GM12878 (cell line): ENCODE results near the gene SPOP. TPM values are rescaled to one million over a fixed set of nuclear protein-coding genes. Genes with fewer than 3 reads are reported as not detected.

ENCODE experiments used
- ATAC-seq: fragments of 200-7000 bp; cut with Tn5 transposase; 3 replicates; pipeline ENCODE4 v1.9.1; 2020; ENCODE audit warnings: mild to moderate bottlenecking, moderate library complexity
- BruUV-seq: library from RNA; stranded (reverse); fragments of 400-500 nt; replicated peaks from 2 replicates; lab custom pipeline; 2021; lab: Mats Ljungman, UMichigan
- CTCF ChIA-PET: fragments of 300-600 bp; sonication (Branson Sonifier 250); formaldehyde crosslinking; extraction: SDS; loops from one replicate; lab custom pipeline; 2021; ENCODE audit warnings: inconsistent platforms; lab: Yijun Ruan, JAX
- POLR2A ChIA-PET: fragments of 350-600 bp; formaldehyde crosslinking; extraction: SDS; loops from one replicate; lab custom pipeline; 2021; ENCODE audit warnings: inconsistent platforms; lab: Charles Lee
- RAD21 ChIA-PET: fragments of 300-600 bp; sonication (Branson Sonifier 250); formaldehyde crosslinking; loops from one replicate; lab custom pipeline; 2023; ENCODE audit warnings: antibody characterized with exemption; ENCODE audit not compliant: unreplicated experiment; lab: Charles Lee
- SMC1A ChIA-PET: fragments of 300-600 bp; sonication (Branson Sonifier 250); formaldehyde crosslinking; loops from one replicate; lab custom pipeline; 2023; ENCODE audit not compliant: unreplicated experiment, uncharacterized antibody; lab: Charles Lee
- DNase-seq: peaks from one replicate; pipeline ENCODE4 v3.0.0-alpha.2; 2011; ENCODE audit warnings: low read depth, low spot score
- FAIRE-seq: peaks from 3 replicates; lab custom pipeline; 2011; peaks lifted over from hg19 to GRCh38; lab: Jason Lieb, UNC
- H2AFZ ChIP-seq: 2 replicates; pipeline ENCODE4 v1.6.0; 2011; ENCODE audit warnings: low read depth, low read length, control low read depth; ENCODE audit not compliant: control insufficient read depth
- H3K27ac ChIP-seq: 2 replicates; pipeline ENCODE4 v1.5.1; 2011; ENCODE audit warnings: control low read depth; ENCODE audit not compliant: control insufficient read depth, insufficient read depth
- H3K27me3 ChIP-seq, 2 experiments: replicated peaks in 1 of 2; 2 replicates each; pipeline versions ENCODE4 v1.6.0 to v1.6.1; 2011; ENCODE audit warnings: low read length in 1 of 2; ENCODE audit not compliant: control insufficient read depth in 2 of 2, insufficient read depth in 2 of 2
- H3K36me3 ChIP-seq, 2 experiments: 2 replicates each; pipeline ENCODE4 v1.5.1; 2011; ENCODE audit warnings: low read length in 1 of 2; ENCODE audit not compliant: control insufficient read depth in 2 of 2, insufficient read depth in 2 of 2
- H3K4me1 ChIP-seq: 2 replicates; pipeline ENCODE4 v1.6.1; 2011; ENCODE audit warnings: mild to moderate bottlenecking, low read length, moderate library complexity, mixed read lengths; ENCODE audit not compliant: control insufficient read depth, insufficient read depth
- H3K4me2 ChIP-seq: 2 replicates; pipeline ENCODE4 v1.6.0; 2011; ENCODE audit warnings: control low read depth; ENCODE audit not compliant: control insufficient read depth, insufficient read depth
- H3K4me3 ChIP-seq: fragments of 200-600 bp; sonication (generic); 2 replicates; pipeline ENCODE4 v1.5.1; 2016
- H3K79me2 ChIP-seq: 2 replicates; pipeline ENCODE4 v1.6.0; 2011; ENCODE audit warnings: low read length; ENCODE audit not compliant: control insufficient read depth, insufficient read depth
- H3K9ac ChIP-seq: 2 replicates; pipeline ENCODE4 v1.8.0; 2011; ENCODE audit warnings: low read length, control low read depth, mixed read lengths; ENCODE audit not compliant: control insufficient read depth, insufficient read depth
- H3K9me3 ChIP-seq: replicated peaks from 3 replicates; pipeline ENCODE4 v1.5.1; 2011; ENCODE audit warnings: mild to moderate bottlenecking, low read length; ENCODE audit not compliant: control insufficient read depth, insufficient read depth
- H4K20me1 ChIP-seq: 2 replicates; pipeline ENCODE4 v1.6.0; 2011; ENCODE audit not compliant: control insufficient read depth, insufficient read depth
- CHD1 ChIP-seq: IDR thresholded peaks from 2 replicates; pipeline ENCODE4 v1.6.1; 2012; ENCODE audit warnings: low read depth, low read length, improper control_type of control experiment
- GABPA ChIP-seq: IDR thresholded peaks from 2 replicates; pipeline ENCODE4 v1.6.1; 2014; ENCODE audit warnings: antibody characterized with exemption, low read depth, mild to moderate bottlenecking, inconsistent platforms
- LARP7 ChIP-seq: fragments of 450-650 bp; IDR thresholded peaks from 2 replicates; pipeline ENCODE4 v1.6.1; 2017; ENCODE audit warnings: mild to moderate bottlenecking
- NFYA ChIP-seq: IDR thresholded peaks from 2 replicates; pipeline ENCODE4 v1.6.1; 2011; ENCODE audit warnings: low read depth, mild to moderate bottlenecking, low read length, improper control_type of control experiment, borderline replicate concordance
- PAX8 ChIP-seq: fragments of 450-650 bp; IDR thresholded peaks from 2 replicates; pipeline ENCODE4 v1.6.1; 2017; ENCODE audit warnings: mild to moderate bottlenecking, moderate library complexity
- RBBP5 ChIP-seq: fragments of 200-600 bp; sonication (generic); conservative IDR thresholded peaks from 2 replicates; pipeline ENCODE4 v1.6.1; 2016
- REST ChIP-seq: IDR thresholded peaks from 2 replicates; pipeline ENCODE4 v1.6.1; 2012; ENCODE audit warnings: mild to moderate bottlenecking, low read depth, low read length
- STAT1 ChIP-seq: fragments of 450-650 bp; conservative IDR thresholded peaks from 2 replicates; pipeline ENCODE4 v1.6.1; 2014; ENCODE audit warnings: antibody characterized with exemption, mild to moderate bottlenecking
- TBL1XR1 ChIP-seq: IDR thresholded peaks from 2 replicates; pipeline ENCODE4 v1.6.1; 2012; ENCODE audit warnings: low read depth, low read length, improper control_type of control experiment
- ZBTB11 ChIP-seq: fragments of 450-650 bp; formaldehyde crosslinking; IDR thresholded peaks from 2 replicates; pipeline ENCODE4 v1.5.0; 2022; ENCODE audit warnings: mild to moderate bottlenecking, missing genetic modification characterization
- ZNF217 ChIP-seq: fragments of 450-650 bp; IDR thresholded peaks from 2 replicates; pipeline ENCODE4 v1.6.1; 2017; ENCODE audit warnings: antibody characterized with exemption, mild to moderate bottlenecking
- ZNF622 ChIP-seq: fragments of 450-650 bp; IDR thresholded peaks from 2 replicates; pipeline ENCODE4 v1.6.1; 2017; ENCODE audit warnings: mild to moderate bottlenecking, inconsistent platforms
- ZZZ3 ChIP-seq: IDR thresholded peaks from 2 replicates; pipeline ENCODE4 v1.6.1; 2011; ENCODE audit warnings: low read depth; ENCODE audit not compliant: control insufficient read depth, insufficient read length
- WGBS: methylation state at CpG from one replicate; pipeline ENCODE4 v1.1.6; 2016; ENCODE audit warnings: low lambda C conversion rate; ENCODE audit not compliant: insufficient replicate concordance, insufficient coverage; ENCODE audit errors: missing lambda C conversion rate; 5-methylcytosine and 5-hydroxymethylcytosine counted together
- in situ Hi-C: fragments of 300-500 bp; cut with MboI; formaldehyde crosslinking; loops from 9 replicates; pipeline ENCODE4 v1.14.3; 2018; ENCODE audit warnings: mixed read lengths
- intact Hi-C: fragments of 100-400 bp; cut with micrococcal nuclease; formaldehyde crosslinking; loops from one replicate; pipeline ENCODE4 v1.14.2; 2022; ENCODE audit not compliant: unreplicated experiment
- polyA plus RNA-seq, 11 experiments: library from polyadenylated mRNA; depleted of rRNA in 4 of 11; unstranded in 6 of 11; stranded (reverse) in 5 of 11; fragments of >200 nt; fragmentation: Nextera tagmentation in 4 of 11; fragmentation: Illumina TruSeq in 1 of 11; extraction: Ambion mirVana in 4 of 11; extraction: Trizol in 1 of 11; gene quantifications; 1 replicate in 1 of 11; 2 replicates in 10 of 11; pipeline versions ENCODE4 v1.2.1 to v1.2.3, GENCODE V29; 2011 to 2016; ENCODE audit warnings: inconsistent platforms in 2 of 11, missing spikeins in 2 of 11, low read depth in 1 of 11
- total RNA-seq, 4 experiments: library from RNA; depleted of rRNA in 3 of 4; stranded (reverse); fragments of >200 nt in 3 of 4; fragmentation: Illumina TruSeq in 1 of 4; extraction: Trizol in 1 of 4; gene quantifications; 2 replicates each; pipeline versions ENCODE4 v1.2.1 to v1.2.3, GENCODE V29; 2013 to 2021
- TF ChIP-seq, protein P1 (sequence below): fragments of 150-350 bp; IDR thresholded peaks from 2 replicates; pipeline ENCODE4 v1.6.1; 2016; ENCODE audit warnings: low read depth, low read length

Gene SPOP
- total and polyA plus RNA-seq, 10 of the 15 experiments (the other 5 are each of a cell fraction or from before 2014, with no cell fraction given): 35.1 to 80.4 (median 44.7) TPM

DNA sequence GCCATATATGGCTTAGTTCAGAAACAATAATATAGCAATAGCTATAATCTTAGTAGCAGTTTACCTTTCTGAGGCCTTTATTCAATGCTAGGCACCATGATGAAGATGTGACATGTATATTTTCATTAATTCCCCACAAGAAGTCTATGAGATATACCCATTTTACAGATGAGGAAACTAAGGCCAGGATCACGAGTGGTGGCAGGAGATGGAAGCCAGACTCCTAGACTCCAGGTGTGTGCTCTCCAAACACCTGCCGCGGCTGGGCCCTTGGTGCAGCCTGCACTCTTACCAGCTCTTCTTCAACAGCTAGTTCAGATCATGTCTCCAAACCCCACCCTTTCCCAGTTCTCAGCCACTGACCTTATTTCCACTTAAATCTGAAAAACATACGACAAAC, 87.0 kb downstream of the SPOP start:
- intact Hi-C loops: no loop called here
- no TSS peak for BruUV-seq

More for the DNA sequence above, 87.0 kb downstream of the SPOP start:
- TF ChIP-seq GABPA (no peak), LARP7 (no peak), NFYA (no peak), ZNF217 (no peak), REST (no peak), ZZZ3 (no peak), PAX8 (no peak), ZNF622 (no peak), TBL1XR1 (no peak), CHD1 (no peak), RBBP5 (no peak), STAT1 (no peak), ZBTB11 (CRISPR knock-in tag) (no peak)
- TF ChIP-seq, protein P1, sequence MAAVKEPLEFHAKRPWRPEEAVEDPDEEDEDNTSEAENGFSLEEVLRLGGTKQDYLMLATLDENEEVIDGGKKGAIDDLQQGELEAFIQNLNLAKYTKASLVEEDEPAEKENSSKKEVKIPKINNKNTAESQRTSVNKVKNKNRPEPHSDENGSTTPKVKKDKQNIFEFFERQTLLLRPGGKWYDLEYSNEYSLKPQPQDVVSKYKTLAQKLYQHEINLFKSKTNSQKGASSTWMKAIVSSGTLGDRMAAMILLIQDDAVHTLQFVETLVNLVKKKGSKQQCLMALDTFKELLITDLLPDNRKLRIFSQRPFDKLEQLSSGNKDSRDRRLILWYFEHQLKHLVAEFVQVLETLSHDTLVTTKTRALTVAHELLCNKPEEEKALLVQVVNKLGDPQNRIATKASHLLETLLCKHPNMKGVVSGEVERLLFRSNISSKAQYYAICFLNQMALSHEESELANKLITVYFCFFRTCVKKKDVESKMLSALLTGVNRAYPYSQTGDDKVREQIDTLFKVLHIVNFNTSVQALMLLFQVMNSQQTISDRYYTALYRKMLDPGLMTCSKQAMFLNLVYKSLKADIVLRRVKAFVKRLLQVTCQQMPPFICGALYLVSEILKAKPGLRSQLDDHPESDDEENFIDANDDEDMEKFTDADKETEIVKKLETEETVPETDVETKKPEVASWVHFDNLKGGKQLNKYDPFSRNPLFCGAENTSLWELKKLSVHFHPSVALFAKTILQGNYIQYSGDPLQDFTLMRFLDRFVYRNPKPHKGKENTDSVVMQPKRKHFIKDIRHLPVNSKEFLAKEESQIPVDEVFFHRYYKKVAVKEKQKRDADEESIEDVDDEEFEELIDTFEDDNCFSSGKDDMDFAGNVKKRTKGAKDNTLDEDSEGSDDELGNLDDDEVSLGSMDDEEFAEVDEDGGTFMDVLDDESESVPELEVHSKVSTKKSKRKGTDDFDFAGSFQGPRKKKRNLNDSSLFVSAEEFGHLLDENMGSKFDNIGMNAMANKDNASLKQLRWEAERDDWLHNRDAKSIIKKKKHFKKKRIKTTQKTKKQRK: no peak
- Histone ChIP-seq H3K9me3 (no peaks in the 10 kb centered on the region), H3K27ac (no peak overlapping the region), H3K36me3 (no peaks in the 10 kb centered on the region), H3K27me3 (no peaks in the 10 kb centered on the region), H3K4me2 (no peak overlapping the region), H4K20me1 (no peaks in the 10 kb centered on the region), H2AFZ (no peak overlapping the region), H3K9ac (no peak overlapping the region), H3K4me3 (no peak overlapping the region), H3K79me2 (no peaks in the 10 kb centered on the region), H3K4me1 (no peaks in the 10 kb centered on the region)
- RAD21 ChIA-PET: no interaction called here
- no peak for FAIRE-seq
- no peak for ATAC-seq
- CTCF ChIA-PET: no interaction called here
- DNase-seq: no peak
- POLR2A ChIA-PET: no interaction called here
- in situ Hi-C loops: no loop called here
- SMC1A ChIA-PET: interaction anchor here (1.7 kb wide), 1 partner anchor 84 kb away, joined by 3 read pairs; no protein-coding TSS in a partner anchor
- 96% methylated on average over 4 of the region's 4 CpGs for WGBS
